HG02981 (cell line): ENCODE measurements around the gene SNAPC4.
A peak's percentile ranks its signal among the peaks of the same experiment; 100 is the strongest.
"Not testable (repeated sequence)": the region's sequence is repeated elsewhere in the genome, so short reads cannot be mapped to it uniquely, and the experiment has no call there.

ENCODE experiments used
- ATAC-seq: cut with Tn5 transposase; IDR thresholded peaks from one replicate; pipeline ENCODE4 v1.9.1; 2021; ENCODE audit warnings: mild to moderate bottlenecking, moderate library complexity; ENCODE audit not compliant: unreplicated experiment

SNAPC4 gene

DNA sequence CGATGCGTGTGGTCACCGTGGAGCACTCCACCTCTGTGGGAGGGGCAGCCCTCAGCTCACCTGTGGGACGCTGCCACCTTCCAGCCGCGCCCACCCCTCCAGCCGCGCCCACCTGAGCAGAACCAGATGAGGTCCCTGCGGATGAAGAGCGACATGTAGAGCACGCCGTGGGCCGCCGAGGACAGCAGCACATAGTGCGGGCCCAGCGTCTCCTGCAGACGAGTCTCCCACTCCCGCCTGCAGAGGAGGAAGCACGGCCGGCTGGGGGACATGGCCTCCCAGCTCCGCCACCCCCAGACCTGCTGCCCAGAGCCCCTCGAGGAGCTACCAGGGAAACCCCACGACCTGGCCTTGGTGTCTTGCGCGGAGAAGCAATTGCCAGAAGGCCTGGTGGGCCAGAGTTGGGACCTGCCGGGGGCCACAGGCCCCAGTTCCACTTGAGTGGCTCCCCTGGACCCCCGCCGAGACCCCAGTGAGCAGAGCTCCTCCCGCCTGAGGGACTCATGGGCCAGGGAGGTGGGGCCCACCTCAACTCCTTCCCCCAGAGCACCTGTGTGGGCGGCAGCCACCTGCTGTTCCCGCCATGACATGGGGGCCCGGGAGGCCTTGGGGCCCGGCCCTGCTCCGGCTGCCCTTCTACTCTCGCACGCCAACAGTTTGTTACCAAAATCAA lies 33.2 kb upstream of the SNAPC4 start:
- ATAC-seq, result no peak

DNA sequence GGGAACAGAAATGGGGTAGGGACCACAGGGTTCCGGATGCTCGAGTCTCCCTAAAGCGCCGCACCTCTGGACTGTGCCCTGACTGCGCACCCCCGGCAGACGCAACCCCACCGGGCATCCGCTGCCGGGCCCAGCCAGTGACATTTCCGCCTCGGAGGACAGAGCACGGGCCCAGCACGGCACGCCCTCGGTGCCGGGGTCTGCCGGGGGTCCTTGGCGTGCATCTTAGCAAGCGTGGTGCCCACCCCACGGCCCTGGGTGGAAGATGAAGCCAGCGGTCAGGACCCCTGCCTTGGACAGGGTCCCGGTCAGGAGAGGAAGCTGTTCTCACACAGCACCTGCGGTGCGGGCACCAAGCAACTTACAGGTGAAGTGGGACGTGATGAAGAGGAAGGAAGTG lies 32.6 kb upstream of the SNAPC4 start:
- no peak for ATAC-seq

- no peak for ATAC-seq
These were observed 31.9 kb upstream of the SNAPC4 start for GRCh38 chr9:136431782-136432350.

GRCh38 chr9:136430588-136431234 lies 30.7 kb upstream of the SNAPC4 start:
- no peak for ATAC-seq

DNA sequence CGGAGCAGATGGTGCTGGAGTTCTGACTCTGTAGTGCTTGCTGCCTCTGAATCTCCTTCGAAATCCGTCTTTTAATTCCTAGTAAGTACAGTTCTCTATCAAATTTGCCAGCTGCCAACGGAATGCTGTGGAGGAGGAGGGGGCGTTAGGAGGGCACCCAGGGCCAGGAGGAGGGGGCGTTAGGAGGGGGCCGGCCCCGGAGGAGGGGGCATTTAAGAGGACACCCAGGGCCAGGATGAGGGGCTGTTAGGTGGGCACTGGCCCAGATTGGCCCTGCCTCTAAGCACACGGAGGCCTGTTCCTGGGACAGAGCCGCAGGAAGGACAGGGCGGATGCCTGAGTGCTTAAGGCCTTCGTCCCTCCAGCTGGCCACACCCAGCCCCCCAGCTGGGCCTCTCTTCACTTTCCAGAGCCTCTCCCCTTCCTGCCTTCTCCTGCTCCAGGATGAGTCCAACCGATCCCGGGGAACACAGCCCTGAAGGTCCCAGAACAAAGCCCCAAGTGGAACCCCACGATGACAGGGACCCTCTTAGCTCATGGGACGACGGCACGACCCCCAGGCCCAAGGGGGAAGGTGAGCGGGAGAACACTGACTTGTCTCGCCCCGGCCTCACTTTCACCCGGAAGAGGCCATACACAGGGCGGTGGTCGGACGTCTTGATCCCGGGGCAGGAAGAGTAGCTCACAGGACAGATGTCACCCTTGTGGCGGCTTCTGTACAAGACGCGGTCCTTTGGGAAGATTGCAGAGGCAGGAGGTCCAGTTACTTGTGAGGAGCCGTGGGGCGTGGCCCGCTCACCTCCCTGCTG lies 29.9 kb upstream of the SNAPC4 start:
- ATAC-seq, result no peak

- no peak for ATAC-seq
These were observed 29.2 kb upstream of the SNAPC4 start for GRCh38 chr9:136429075-136429628.

- no peak for ATAC-seq
These were observed 26.8 kb upstream of the SNAPC4 start for GRCh38 chr9:136426787-136427186.

DNA sequence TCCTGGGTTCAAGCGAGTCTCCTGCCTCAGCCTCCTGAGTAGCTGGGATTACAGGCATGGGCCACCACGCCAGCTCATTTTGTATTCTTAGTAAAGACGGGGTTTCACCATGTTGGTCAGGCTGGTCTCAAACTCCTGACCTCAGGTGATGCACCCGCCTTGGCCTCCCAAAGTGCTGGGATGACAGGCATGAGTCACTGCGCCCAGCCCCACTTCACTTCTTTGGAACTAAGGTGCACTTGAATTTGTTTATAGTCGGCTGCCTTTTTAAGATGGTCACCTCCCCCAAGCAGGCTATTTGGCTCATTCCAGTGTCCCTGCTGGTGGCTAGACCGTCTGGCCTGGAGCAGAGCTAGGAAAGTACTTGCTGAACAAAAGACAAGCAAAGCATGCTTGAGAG lies 25.4 kb upstream of the SNAPC4 start:
- ATAC-seq, result not testable (repeated sequence)

- no peak for ATAC-seq
These were observed 24.9 kb upstream of the SNAPC4 start for GRCh38 chr9:136424750-136425362.

DNA sequence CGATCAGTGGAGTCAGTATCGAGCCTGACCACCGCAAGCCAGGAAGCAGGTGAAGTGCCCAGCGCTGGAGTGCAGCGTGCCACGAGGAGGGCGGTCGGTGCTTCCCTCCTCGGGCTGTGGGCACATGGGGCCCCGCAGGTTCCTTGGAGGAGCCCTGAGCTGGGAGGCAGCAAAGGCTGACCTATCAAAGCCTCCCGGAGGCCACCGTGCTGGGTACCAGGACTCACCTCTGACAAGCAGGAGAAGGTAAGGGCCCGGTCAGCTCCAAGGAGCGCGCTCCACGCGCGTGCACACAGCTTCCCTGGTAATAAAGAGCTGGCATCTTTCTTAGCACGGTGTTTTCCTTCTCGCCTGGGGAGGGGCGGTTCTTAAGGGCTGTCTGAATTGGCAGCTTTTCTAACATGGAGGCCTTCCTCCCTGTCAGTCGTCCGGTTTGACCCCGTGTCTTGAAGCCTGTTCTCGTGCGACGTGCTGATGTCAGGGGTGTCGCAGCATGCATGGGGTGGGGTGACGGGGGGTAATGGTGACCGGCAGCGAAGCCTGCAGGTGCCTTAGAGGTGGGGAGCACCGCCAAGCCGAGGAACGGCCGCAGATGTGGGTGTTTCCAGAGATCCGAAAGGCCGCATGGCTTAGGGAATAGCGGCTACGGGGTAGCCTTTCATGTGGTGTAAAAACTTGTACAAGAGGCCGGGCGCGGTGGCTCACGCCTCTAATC lies 23.6 kb upstream of the SNAPC4 start:
- no peak for ATAC-seq

- ATAC-seq, result no peak
These were observed 22.9 kb upstream of the SNAPC4 start for GRCh38 chr9:136422876-136423275.

DNA sequence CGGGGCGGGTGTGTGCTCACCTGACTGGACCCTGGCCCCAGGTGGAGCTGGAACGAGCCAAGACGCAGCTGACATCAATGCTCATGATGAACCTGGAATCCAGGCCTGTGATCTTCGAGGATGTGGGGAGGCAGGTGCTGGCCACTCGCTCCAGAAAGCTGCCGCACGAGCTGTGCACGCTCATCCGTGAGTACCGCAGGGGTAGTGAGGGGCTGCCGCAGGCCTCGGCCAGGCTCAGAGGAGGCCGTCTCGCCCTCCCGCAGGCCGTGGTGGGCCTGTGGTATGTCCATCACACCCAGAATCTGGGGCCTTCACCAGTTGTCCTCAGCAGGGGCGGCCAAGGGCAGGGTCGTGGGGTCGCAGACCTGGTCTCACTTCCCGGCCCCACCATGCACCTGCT lies 21.8 kb upstream of the SNAPC4 start:
- no peak for ATAC-seq

DNA sequence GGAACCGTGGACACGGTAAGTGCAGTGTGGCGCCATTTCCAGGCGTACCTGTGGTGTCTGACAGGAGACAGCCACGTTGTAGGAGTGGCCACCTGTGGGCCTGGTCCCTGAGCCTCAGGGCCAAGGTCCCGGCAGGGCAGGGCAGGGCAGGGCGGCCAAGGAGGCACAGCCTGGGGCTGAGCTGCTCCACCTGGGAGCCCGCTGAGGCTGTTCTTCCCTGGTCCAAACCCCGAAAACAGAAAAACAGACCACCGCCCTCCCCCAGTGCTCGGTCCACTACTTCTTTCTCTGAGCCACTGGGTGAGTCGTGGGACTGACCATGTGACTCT lies 19.1 kb upstream of the SNAPC4 start:
- no peak for ATAC-seq

GRCh38 chr9:136418182-136419091 lies 18.5 kb upstream of the SNAPC4 start:
- no peak for ATAC-seq

- no peak for ATAC-seq
These were observed 16.9 kb upstream of the SNAPC4 start for GRCh38 chr9:136416914-136417313.

- ATAC-seq, result no peak
These were observed 16.5 kb upstream of the SNAPC4 start for GRCh38 chr9:136416427-136416826.

GRCh38 chr9:136412962-136413361 lies 13.0 kb upstream of the SNAPC4 start:
- ATAC-seq, result no peak

DNA sequence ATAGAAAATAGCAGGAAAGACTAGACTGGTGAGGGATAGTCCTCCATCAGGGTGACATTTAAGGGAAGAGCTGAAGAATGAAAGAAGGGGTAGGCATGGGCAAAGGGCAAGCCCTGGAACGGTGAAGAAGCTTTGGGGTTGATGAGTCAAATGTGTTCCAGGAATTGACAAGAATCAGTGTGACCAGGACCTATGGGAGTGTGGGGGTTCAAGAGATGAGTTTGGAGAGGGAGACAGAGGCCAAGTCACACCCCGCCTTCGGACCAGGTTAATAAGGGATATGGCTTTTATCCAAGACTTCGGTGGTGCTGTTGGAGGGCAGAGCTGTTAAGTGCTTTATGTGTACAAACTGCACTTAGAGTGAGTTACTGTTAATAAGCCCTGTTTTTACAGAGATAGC lies 11.4 kb upstream of the SNAPC4 start:
- ATAC-seq, result no peak

DNA sequence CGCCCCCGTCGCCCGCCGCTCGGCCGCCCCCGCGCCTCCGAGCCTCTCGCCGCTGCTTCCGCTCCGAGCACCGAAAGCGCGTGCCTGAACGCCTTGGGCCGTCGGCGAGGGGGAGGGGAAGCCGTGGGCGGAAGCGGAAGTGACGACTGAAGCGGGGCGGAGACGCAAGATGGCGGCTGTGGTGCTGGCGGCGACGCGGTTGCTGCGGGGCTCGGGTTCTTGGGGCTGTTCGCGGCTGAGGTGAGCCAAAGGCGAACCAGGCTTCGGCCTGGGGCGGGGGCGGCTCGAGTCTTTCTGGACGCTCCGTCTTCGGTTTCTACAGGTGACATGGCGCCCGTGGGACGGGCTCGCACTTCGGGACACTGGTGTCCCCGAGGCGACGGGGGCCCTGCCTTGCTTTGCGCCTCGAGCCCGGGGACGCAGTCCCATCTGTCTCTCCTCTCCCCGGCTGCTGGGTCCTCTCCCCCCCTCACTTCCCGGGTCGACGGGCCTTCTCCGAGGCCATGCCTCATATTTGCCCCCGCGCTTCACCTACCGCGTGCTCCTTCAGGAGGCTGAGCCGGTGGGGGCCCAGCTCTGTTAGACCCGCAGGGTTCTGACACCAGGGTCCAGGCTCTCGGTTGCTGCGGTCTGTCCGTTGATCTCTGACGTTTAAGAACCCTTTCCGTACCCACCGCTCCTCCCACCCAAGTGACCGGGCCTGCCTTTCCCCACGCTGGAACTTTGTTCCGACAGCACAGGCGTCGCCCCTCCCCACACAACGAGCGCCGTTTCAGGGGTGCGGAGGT lies 10.7 kb upstream of the SNAPC4 start, which contains the start of the genes ENTR1 and PMPCA:
TSS of gene ENTR1 (minus strand) at position 115 of the 788 bp plus-strand sequence. CDS start 217 bp downstream, outside the sequence.
TSS of gene PMPCA (plus strand) at position 159 of the 788 bp plus-strand sequence. CDS start at position 170, 11 bp downstream.
- ATAC-seq, result peak; percentile 71
